22Rv1 (cell line): Measurements from ENCODE around the gene CASK.

Source experiments
- H3K27ac ChIP-seq: fragments of 450-650 bp; 2 replicates; pipeline ENCODE4 v1.5.1; 2017
- ZFX ChIP-seq: fragments of 450-650 bp; IDR thresholded peaks from 2 replicates; pipeline ENCODE4 v1.6.1; 2017; ENCODE audit warnings: antibody characterized with exemption, borderline replicate concordance
- TF ChIP-seq, protein P1 (sequence below): fragments of 450-650 bp; IDR thresholded peaks from 2 replicates; pipeline ENCODE4 v1.5.1; 2017; ENCODE audit warnings: mild to moderate bottlenecking

The CASK gene

DNA sequence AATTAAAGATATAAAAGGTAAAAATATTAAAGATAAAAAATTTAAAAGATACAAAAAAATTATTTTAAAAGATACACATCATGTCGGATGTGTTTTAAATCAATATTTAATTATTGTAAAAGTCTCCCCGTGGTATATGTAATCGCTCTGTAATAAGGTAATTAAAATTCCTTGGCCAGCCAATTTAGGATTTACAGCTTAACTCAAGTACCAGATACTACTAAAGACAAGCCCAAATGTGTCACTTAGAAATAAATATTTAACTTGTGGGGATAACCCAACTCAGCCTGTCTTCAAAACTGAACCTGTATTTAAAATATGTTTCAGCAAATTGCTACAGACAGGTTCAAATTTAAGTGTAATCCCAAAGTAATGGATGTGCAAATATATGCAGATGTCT is 143.4 kb downstream of the CASK start:
- no peak for TF ChIP-seq ZFX
- TF ChIP-seq, protein P1, sequence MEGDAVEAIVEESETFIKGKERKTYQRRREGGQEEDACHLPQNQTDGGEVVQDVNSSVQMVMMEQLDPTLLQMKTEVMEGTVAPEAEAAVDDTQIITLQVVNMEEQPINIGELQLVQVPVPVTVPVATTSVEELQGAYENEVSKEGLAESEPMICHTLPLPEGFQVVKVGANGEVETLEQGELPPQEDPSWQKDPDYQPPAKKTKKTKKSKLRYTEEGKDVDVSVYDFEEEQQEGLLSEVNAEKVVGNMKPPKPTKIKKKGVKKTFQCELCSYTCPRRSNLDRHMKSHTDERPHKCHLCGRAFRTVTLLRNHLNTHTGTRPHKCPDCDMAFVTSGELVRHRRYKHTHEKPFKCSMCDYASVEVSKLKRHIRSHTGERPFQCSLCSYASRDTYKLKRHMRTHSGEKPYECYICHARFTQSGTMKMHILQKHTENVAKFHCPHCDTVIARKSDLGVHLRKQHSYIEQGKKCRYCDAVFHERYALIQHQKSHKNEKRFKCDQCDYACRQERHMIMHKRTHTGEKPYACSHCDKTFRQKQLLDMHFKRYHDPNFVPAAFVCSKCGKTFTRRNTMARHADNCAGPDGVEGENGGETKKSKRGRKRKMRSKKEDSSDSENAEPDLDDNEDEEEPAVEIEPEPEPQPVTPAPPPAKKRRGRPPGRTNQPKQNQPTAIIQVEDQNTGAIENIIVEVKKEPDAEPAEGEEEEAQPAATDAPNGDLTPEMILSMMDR: no peak
- H3K27ac ChIP-seq: no peak overlapping the region

DNA sequence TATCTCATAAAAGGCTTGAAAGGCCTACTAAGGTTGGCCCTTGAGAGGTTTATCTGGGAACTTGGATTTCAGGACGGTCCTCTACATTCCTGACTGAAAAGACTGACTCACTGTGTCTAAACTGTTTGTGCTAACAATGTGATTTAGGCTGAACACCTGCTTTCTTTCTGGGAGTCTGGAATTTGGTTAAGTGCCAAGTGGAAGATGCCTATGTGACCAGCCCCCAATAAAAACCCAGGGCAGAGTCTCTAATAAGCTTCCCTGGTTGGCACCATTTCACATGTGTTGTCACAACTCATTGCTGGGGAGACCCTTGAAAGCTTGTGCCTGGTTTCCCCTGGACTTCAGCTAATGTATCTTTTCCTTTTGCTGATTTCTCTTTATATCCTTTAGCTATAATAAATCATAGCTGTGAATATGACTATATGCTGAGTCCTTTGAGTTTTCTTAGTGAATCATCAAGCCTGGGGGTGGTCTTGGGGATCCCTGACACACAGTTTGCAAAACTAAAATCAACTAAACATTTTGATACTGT is 144.3 kb downstream of the CASK start:
- H3K27ac ChIP-seq: no peak overlapping the region
- TF ChIP-seq ZFX: no peak
- TF ChIP-seq, protein P1: no peak

DNA sequence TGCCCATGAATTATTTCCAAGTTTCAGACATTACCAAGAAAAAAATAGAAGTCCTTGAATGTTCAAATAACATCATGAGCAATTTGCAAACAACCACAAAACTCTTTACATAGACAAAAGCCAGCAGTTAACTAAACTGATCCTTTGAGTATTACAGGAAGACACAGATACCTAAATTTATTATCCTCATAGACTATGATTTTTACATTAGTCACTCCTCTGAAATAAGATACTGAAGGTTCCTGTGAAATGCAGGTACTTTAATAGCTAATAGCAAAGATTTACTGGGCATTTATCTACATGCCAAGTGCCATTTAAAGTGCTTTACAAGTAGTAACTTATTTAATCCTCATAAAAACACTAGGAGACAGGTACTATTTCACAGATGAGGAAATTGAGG is 161.7 kb downstream of the CASK start:
- H3K27ac ChIP-seq: peak overlapping the region; percentile 33; the same call in 1 of the 2 replicates
- no peak for TF ChIP-seq ZFX

DNA sequence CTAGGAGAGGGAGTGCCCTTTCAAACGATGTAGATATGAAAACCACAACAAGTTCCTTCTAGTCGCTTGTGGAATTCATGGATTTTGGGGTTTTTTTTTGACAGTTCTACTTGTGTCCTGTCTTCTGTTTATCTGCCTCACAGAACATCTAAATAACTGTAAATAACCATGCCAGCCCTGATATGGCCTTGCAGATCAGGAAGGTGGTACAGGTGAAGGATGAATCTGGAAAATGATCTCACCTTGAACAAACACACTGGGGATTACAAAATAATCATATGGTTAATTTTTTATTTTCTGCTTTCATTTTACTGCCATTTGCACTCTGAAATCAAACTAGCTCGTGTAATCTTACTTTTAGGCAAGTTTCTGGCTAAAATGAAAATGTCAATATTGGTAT is 162.2 kb downstream of the CASK start:
- peak overlapping the region; percentile 33; the same call in 1 of the 2 replicates for H3K27ac ChIP-seq
- TF ChIP-seq, protein P1: no peak
- no peak for TF ChIP-seq ZFX

DNA sequence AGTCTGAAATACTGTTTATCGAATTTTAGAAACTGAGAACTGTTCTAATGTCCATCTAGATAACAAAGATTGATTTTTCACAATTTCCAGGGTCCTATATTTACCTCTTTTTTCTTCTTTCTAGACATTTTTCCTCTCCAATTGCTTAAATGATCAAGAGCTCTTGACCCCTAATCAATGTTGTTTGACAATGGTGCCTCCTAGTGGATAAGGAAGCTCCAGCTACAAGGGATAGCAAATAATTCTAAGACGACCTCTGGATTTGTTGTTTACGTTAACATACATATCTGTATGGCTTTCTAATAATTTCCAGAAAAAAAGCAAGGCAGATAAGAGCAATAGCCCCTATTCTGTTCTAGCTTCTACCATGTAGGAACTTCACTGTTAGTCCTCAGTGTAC is 163.5 kb downstream of the CASK start:
- H3K27ac ChIP-seq: no peak overlapping the region
- TF ChIP-seq, protein P1: peak; percentile 57
- TF ChIP-seq ZFX: no peak

DNA sequence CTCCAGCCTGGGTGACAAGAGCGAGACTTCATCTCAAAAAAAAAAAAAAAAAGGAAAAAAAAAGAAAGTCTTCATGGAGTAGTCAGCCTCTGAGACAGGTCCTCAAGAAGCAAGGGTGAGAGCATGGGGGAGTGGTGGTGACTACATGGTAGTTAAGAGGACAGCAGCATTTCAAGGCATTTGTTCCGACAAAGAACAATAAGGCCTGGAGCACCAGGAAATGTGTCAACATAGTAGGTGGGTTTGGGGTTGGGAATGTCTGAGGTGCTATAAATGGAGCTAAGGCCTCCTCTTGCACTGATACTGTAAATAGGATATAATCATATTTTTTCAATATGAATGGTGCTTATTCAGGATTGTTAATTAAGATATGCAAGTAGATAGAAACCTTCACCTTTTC is 165.0 kb downstream of the CASK start:
- no peak for TF ChIP-seq ZFX
- TF ChIP-seq, protein P1: no peak
- no peak overlapping the region for H3K27ac ChIP-seq

DNA sequence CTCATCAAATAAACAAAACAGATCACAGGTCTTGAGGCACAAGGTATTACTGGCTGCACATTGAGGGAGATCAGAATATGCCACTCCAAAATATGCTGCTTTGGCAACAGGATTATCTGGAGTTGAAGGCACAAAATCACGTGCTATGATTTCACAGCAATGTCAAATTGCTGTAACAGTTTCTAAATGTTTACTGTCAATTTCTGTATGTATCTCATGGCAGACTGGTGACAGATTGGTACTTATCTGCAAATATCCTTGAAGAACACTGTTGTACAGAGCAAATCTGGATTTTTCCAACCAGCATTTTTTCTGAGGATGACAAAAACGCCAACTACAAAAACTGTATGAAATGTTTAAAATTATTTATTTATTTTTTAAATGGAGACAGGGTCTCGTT is 172.6 kb downstream of the CASK start:
- TF ChIP-seq, protein P1: no peak
- TF ChIP-seq ZFX: no peak
- no peak overlapping the region for H3K27ac ChIP-seq

DNA sequence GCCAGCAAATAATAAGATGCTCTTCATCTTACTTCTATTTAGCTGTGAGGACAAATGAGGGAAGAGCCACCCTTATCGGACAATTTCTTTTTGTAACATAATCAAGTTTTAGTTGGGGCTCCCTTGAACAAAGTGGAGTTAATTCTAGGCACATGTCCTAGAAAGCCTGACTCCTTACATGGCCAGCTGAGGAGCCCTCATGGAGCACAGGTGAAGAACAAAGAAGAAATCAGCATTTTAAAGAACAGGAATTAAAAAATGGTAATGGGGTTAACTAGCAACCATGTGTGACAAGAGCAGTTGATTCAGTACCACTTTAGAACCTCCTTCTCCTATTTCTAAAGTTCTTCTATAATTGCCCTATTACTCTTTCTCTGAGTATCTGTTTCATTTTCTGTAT is 183.5 kb downstream of the CASK start:
- no peak overlapping the region for H3K27ac ChIP-seq

More for the DNA sequence above, 183.5 kb downstream of the CASK start:
- TF ChIP-seq, protein P1: no peak
- TF ChIP-seq ZFX: no peak
